HCT116 (cell line): ENCODE measurements around the gene TMTC2. TPM values are rescaled to one million over a fixed set of nuclear protein-coding genes. Genes with fewer than 3 reads are reported as not detected.

Source experiments
- ATAC-seq: fragments of 200-7000 bp; cut with Tn5 transposase; 2 replicates; pipeline ENCODE4 v1.9.1; 2020; ENCODE audit warnings: mild to moderate bottlenecking, moderate library complexity
- BruUV-seq: library from RNA; stranded (reverse); fragments of 400-500 nt; replicated peaks from 2 replicates; lab custom pipeline; 2021; lab: Mats Ljungman, UMichigan
- CTCF ChIA-PET: fragments of 300-600 bp; sonication (Branson Sonifier 250); formaldehyde crosslinking; loops from one replicate; lab custom pipeline; 2021; ENCODE audit warnings: antibody characterized with exemption; lab: Charles Lee
- POLR2A ChIA-PET: fragments of 300-600, 350-600 bp; sonication (Branson Sonifier 250); formaldehyde crosslinking; loops from one replicate; lab custom pipeline; 2021; ENCODE audit warnings: antibody characterized with exemption; lab: Charles Lee
- RAD21 ChIA-PET, 2 experiments: fragments of 300-600 bp; sonication (Branson Sonifier 250); formaldehyde crosslinking; loops; one replicate each; lab custom pipeline; 2023; ENCODE audit warnings: low total read pairs in 2 of 2; ENCODE audit not compliant: uncharacterized antibody in 2 of 2, unreplicated experiment in 2 of 2, low non-redundant PET in 1 of 2; lab: Charles Lee
- DNase-seq: peaks from one replicate; pipeline ENCODE4 v3.0.0-alpha.2; 2010; ENCODE audit warnings: low read depth, low spot score
- H2AFZ ChIP-seq: fragments of 200-600 bp; shearing (Covaris generic), sonication (generic); 2 replicates; pipeline ENCODE4 v1.6.1; 2017; ENCODE audit warnings: low read depth, mixed run types, mixed read lengths, antibody characterized with exemption, low read length; ENCODE audit not compliant: poor library complexity, severe bottlenecking
- H3K27ac ChIP-seq: 2 replicates; pipeline ENCODE4 v1.5.1; 2012; ENCODE audit warnings: low read depth, low read length
- H3K27me3 ChIP-seq: fragments of 200-600 bp; sonication (generic); 2 replicates; pipeline ENCODE4 v1.6.1; 2016; ENCODE audit warnings: mixed run types, low read length, mixed read lengths; ENCODE audit not compliant: insufficient read depth
- H3K36me3 ChIP-seq, 2 experiments: fragments of 200-500 bp in 1 of 2; fragments of 200-600 bp in 1 of 2; sonication (Bioruptor generic) in 1 of 2; sonication (generic) in 1 of 2; 2 replicates each; pipeline versions ENCODE4 v1.5.1 to v1.6.1; 2014 to 2016; ENCODE audit warnings: low read length in 2 of 2, inconsistent platforms in 1 of 2, mixed read lengths in 1 of 2, mixed run types in 1 of 2; ENCODE audit not compliant: insufficient read depth in 2 of 2, control insufficient read depth in 1 of 2
- H3K4me1 ChIP-seq, 2 experiments: fragments of 200-600 bp in 1 of 2; sonication (generic) in 1 of 2; 2 replicates each; pipeline versions ENCODE4 v1.5.1 to v1.6.1; 2012 to 2017; ENCODE audit warnings: low read length in 2 of 2, inconsistent platforms in 1 of 2, mild to moderate bottlenecking in 1 of 2, mixed read lengths in 1 of 2, mixed run types in 1 of 2, moderate library complexity in 1 of 2; ENCODE audit not compliant: insufficient read depth in 2 of 2, control insufficient read depth in 1 of 2
- H3K4me2 ChIP-seq: fragments of 200-600 bp; sonication (generic); 2 replicates; pipeline ENCODE4 v1.6.1; 2017; ENCODE audit warnings: mixed run types, low read length, mixed read lengths
- H3K4me3 ChIP-seq, 2 experiments: fragments of 200-600 bp in 1 of 2; sonication (generic) in 1 of 2; replicated peaks in 1 of 2; 2 replicates each; pipeline ENCODE4 v1.5.1; 2011 to 2016; ENCODE audit warnings: low read length in 2 of 2, control low read depth in 1 of 2, low read depth in 1 of 2, mild to moderate bottlenecking in 1 of 2, mixed read lengths in 1 of 2, mixed run types in 1 of 2
- H3K79me2 ChIP-seq: fragments of 200-600 bp; sonication (generic); 2 replicates; pipeline ENCODE4 v1.6.1; 2017; ENCODE audit warnings: mild to moderate bottlenecking, mixed run types, low read length, moderate library complexity, mixed read lengths; ENCODE audit not compliant: insufficient read depth
- H3K9ac ChIP-seq: fragments of 200-600 bp; sonication (generic); 2 replicates; pipeline ENCODE4 v1.6.1; 2016; ENCODE audit warnings: low read length, mixed read lengths
- H3K9me2 ChIP-seq: fragments of 200-600 bp; sonication (generic), shearing (Covaris generic); 2 replicates; pipeline ENCODE4 v1.6.1; 2017; ENCODE audit warnings: mixed run types, mild to moderate bottlenecking, moderate library complexity; ENCODE audit not compliant: insufficient read depth
- H3K9me3 ChIP-seq, 2 experiments: fragments of 200-500 bp in 1 of 2; fragments of 200-600 bp in 1 of 2; sonication (Bioruptor generic) in 1 of 2; sonication (generic) in 1 of 2; 2 replicates each; pipeline ENCODE4 v1.6.1; 2014 to 2017; ENCODE audit warnings: low read length in 2 of 2, mixed read lengths in 2 of 2, inconsistent platforms in 1 of 2, low read depth in 1 of 2, mild to moderate bottlenecking in 1 of 2, mixed run types in 1 of 2, moderate library complexity in 1 of 2; ENCODE audit not compliant: control insufficient read depth in 1 of 2, insufficient read depth in 1 of 2
- H4K20me1 ChIP-seq: fragments of 200-600 bp; sonication (generic), shearing (Covaris generic); 2 replicates; pipeline ENCODE4 v1.6.1; 2017; ENCODE audit warnings: mixed run types, mild to moderate bottlenecking, moderate library complexity; ENCODE audit not compliant: insufficient read depth
- CEBPB ChIP-seq: IDR thresholded peaks from 2 replicates; pipeline ENCODE4 v1.6.1; 2012; ENCODE audit warnings: low read depth
- EZH2phosphoT487 ChIP-seq: fragments of 200-600 bp; IDR thresholded peaks from 2 replicates; pipeline ENCODE4 v1.6.1; 2018; ENCODE audit warnings: antibody characterized with exemption, borderline replicate concordance
- FOSL1 ChIP-seq: IDR thresholded peaks from 2 replicates; pipeline ENCODE4 v1.6.1; 2012; ENCODE audit warnings: low read depth
- JUND ChIP-seq: IDR thresholded peaks from 2 replicates; pipeline ENCODE4 v1.6.1; 2012
- POLR2AphosphoS5 ChIP-seq: IDR thresholded peaks from 2 replicates; pipeline ENCODE4 v1.6.1; 2011; ENCODE audit warnings: mild to moderate bottlenecking, low read depth, low read length, moderate library complexity
- ZFX ChIP-seq: fragments of 450-650 bp; IDR thresholded peaks from 2 replicates; pipeline ENCODE4 v1.6.1; 2017
- ZNF274 ChIP-seq: fragments of 200-500 bp; sonication (Bioruptor generic); IDR thresholded peaks from 2 replicates; pipeline ENCODE4 v1.6.1; 2014; ENCODE audit warnings: mild to moderate bottlenecking, low read depth, low read length, inconsistent platforms
- intact Hi-C: fragments of 100-400 bp; cut with micrococcal nuclease; formaldehyde crosslinking; loops from 2 replicates; pipeline ENCODE4 v1.10.0; 2022
- total RNA-seq: library from RNA; stranded (reverse); gene quantifications from one replicate; pipeline ENCODE4 v1.2.1, GENCODE V29; 2021; ENCODE audit not compliant: unreplicated experiment
- TF ChIP-seq, protein P1 (sequence below): IDR thresholded peaks from 2 replicates; pipeline ENCODE4 v1.6.1; 2012; ENCODE audit warnings: low read depth
- TF ChIP-seq, protein P2 (sequence below): IDR thresholded peaks from 2 replicates; pipeline ENCODE4 v1.6.1; 2012
- TF ChIP-seq, protein P3 (sequence below): IDR thresholded peaks from 2 replicates; pipeline ENCODE4 v1.6.1; 2011; ENCODE audit warnings: mild to moderate bottlenecking, low read length, moderate library complexity; ENCODE audit not compliant: insufficient replicate concordance; ENCODE audit errors: extremely low read depth

The TMTC2 gene
- total RNA-seq, 1 experiment from 2014 or later: 11.5 TPM

DNA sequence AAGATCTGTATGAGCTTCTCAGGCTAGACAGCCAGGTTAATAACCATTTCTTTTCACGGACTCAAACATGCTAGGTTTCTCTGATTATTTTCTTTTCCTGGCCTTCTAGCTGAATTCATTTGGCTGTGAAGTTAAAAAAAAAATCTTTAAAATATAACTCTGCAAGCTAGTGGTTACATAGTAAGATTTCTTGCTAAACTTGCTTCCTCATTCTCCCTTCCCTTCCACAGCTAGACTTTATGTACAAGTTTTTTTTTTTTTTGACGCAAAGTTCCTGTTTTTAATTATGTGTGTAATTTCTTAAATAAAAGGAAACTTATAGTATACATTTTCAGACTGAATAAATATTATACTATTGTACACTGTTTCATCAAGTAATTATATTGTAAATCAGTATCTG is 145.4 kb downstream of the TMTC2 start:
- Histone ChIP-seq H3K4me2 (no peak overlapping the region), H3K27ac (no peak overlapping the region), H3K9me2 (no peaks in the 10 kb centered on the region), H3K36me3 (no peaks in the 10 kb centered on the region), H4K20me1 (no peaks in the 10 kb centered on the region), H3K9ac (no peak overlapping the region), H3K4me3 (no peak overlapping the region), H2AFZ (no peak overlapping the region), H3K4me1 (peaks cover 4 to 12% of the 10 kb centered on the region in 2 experiments; a peak in 3 of 4 replicates), H3K27me3 (no peaks in the 10 kb centered on the region), H3K79me2 (no peaks in the 10 kb centered on the region)
- RAD21 ChIA-PET: no interaction called here
- intact Hi-C loops: no loop called here
- no TSS peak for BruUV-seq
- DNase-seq (no peak), ATAC-seq (no peak)
- CTCF ChIA-PET: no interaction called here
- TF ChIP-seq EZH2phosphoT487 (no peak), FOSL1 (no peak), ZNF274 (no peak), CEBPB (no peak), POLR2AphosphoS5 (no peak), JUND (no peak), ZFX (no peak)
- TF ChIP-seq, protein P1, sequence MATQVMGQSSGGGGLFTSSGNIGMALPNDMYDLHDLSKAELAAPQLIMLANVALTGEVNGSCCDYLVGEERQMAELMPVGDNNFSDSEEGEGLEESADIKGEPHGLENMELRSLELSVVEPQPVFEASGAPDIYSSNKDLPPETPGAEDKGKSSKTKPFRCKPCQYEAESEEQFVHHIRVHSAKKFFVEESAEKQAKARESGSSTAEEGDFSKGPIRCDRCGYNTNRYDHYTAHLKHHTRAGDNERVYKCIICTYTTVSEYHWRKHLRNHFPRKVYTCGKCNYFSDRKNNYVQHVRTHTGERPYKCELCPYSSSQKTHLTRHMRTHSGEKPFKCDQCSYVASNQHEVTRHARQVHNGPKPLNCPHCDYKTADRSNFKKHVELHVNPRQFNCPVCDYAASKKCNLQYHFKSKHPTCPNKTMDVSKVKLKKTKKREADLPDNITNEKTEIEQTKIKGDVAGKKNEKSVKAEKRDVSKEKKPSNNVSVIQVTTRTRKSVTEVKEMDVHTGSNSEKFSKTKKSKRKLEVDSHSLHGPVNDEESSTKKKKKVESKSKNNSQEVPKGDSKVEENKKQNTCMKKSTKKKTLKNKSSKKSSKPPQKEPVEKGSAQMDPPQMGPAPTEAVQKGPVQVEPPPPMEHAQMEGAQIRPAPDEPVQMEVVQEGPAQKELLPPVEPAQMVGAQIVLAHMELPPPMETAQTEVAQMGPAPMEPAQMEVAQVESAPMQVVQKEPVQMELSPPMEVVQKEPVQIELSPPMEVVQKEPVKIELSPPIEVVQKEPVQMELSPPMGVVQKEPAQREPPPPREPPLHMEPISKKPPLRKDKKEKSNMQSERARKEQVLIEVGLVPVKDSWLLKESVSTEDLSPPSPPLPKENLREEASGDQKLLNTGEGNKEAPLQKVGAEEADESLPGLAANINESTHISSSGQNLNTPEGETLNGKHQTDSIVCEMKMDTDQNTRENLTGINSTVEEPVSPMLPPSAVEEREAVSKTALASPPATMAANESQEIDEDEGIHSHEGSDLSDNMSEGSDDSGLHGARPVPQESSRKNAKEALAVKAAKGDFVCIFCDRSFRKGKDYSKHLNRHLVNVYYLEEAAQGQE: no peak
- TF ChIP-seq, protein P2, sequence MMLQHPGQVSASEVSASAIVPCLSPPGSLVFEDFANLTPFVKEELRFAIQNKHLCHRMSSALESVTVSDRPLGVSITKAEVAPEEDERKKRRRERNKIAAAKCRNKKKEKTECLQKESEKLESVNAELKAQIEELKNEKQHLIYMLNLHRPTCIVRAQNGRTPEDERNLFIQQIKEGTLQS: no peak
- TF ChIP-seq, protein P3, sequence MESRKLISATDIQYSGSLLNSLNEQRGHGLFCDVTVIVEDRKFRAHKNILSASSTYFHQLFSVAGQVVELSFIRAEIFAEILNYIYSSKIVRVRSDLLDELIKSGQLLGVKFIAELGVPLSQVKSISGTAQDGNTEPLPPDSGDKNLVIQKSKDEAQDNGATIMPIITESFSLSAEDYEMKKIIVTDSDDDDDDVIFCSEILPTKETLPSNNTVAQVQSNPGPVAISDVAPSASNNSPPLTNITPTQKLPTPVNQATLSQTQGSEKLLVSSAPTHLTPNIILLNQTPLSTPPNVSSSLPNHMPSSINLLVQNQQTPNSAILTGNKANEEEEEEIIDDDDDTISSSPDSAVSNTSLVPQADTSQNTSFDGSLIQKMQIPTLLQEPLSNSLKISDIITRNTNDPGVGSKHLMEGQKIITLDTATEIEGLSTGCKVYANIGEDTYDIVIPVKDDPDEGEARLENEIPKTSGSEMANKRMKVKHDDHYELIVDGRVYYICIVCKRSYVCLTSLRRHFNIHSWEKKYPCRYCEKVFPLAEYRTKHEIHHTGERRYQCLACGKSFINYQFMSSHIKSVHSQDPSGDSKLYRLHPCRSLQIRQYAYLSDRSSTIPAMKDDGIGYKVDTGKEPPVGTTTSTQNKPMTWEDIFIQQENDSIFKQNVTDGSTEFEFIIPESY: no peak
- TF ChIP-seq, all 23 proteins: peak for 0
- POLR2A ChIA-PET: no interaction called here
- H3K9me3 ChIP-seq: no peaks in the 10 kb centered on the region
